DND-41 (cell line): ENCODE measurements around the gene ERC1.

ENCODE experiments used
- ATAC-seq: fragments of 200-7000 bp; cut with Tn5 transposase; 3 replicates; pipeline ENCODE4 v1.9.1; 2021; ENCODE audit warnings: low read depth; ENCODE audit not compliant: insufficient read depth
- DNase-seq: peaks from one replicate; pipeline ENCODE4 v3.0.0-alpha.2; 2020
- H2AFZ ChIP-seq: 2 replicates; pipeline ENCODE4 v1.6.0; 2012; ENCODE audit warnings: low read depth, low read length
- H3K27ac ChIP-seq: 2 replicates; pipeline ENCODE4 v1.5.1; 2012; ENCODE audit warnings: low read length, inconsistent platforms
- H3K27me3 ChIP-seq: fragments of 200-600 bp; sonication (generic); 2 replicates; pipeline ENCODE4 v1.6.0; 2012; ENCODE audit warnings: low read length, mild to moderate bottlenecking, inconsistent platforms; ENCODE audit not compliant: insufficient read depth, poor library complexity
- H3K36me3 ChIP-seq: 2 replicates; pipeline ENCODE4 v1.5.1; 2012; ENCODE audit warnings: low read length, inconsistent platforms; ENCODE audit not compliant: insufficient read depth
- H3K4me1 ChIP-seq: 2 replicates; pipeline ENCODE4 v1.5.1; 2012; ENCODE audit warnings: mild to moderate bottlenecking, low read length; ENCODE audit not compliant: insufficient read depth
- H3K4me2 ChIP-seq: 2 replicates; pipeline ENCODE4 v1.6.0; 2012; ENCODE audit warnings: mild to moderate bottlenecking, moderate library complexity, low read length, inconsistent platforms; ENCODE audit not compliant: insufficient read depth
- H3K4me3 ChIP-seq, 2 experiments: fragments of 200-600 bp in 1 of 2; shearing (Covaris generic) in 1 of 2; 2 replicates each; pipeline ENCODE4 v1.5.1; 2012 to 2016; ENCODE audit warnings: inconsistent platforms in 2 of 2, low read length in 2 of 2, mild to moderate bottlenecking in 2 of 2, low read depth in 1 of 2, moderate library complexity in 1 of 2
- H3K79me2 ChIP-seq: 2 replicates; pipeline ENCODE4 v1.6.0; 2012; ENCODE audit warnings: low read length, inconsistent platforms; ENCODE audit not compliant: insufficient read depth
- H3K9ac ChIP-seq: 2 replicates; pipeline ENCODE4 v1.6.0; 2012; ENCODE audit warnings: low read depth, mild to moderate bottlenecking, inconsistent platforms, low read length, moderate library complexity
- H3K9me3 ChIP-seq: 2 replicates; pipeline ENCODE4 v1.5.1; 2012; ENCODE audit warnings: low read length, moderate library complexity, mild to moderate bottlenecking, inconsistent platforms; ENCODE audit not compliant: insufficient read depth, severe bottlenecking
- H4K20me1 ChIP-seq: 2 replicates; pipeline ENCODE4 v1.6.0; 2012; ENCODE audit warnings: low read length; ENCODE audit not compliant: insufficient read depth
- CTCF ChIP-seq: IDR thresholded peaks from 2 replicates; pipeline ENCODE4 v1.5.1; 2012; ENCODE audit warnings: borderline replicate concordance, low read length, moderate library complexity, mild to moderate bottlenecking; ENCODE audit not compliant: poor library complexity, severe bottlenecking; ENCODE audit errors: extremely low read depth
- EZH2 ChIP-seq: IDR thresholded peaks from 3 replicates; pipeline ENCODE4 v1.6.1; 2012; ENCODE audit warnings: borderline replicate concordance, low read depth, mild to moderate bottlenecking, moderate library complexity, low read length, inconsistent platforms; ENCODE audit not compliant: severe bottlenecking

Gene ERC1

GRCh38 chr12:1532375-1533165 is 541.5 kb downstream of the ERC1 start:
- H3K9ac ChIP-seq: no peak overlapping the region
- H3K27ac ChIP-seq: no peak overlapping the region
- ATAC-seq (no peak), DNase-seq (no peak)
- no peak overlapping the region for H3K4me2 ChIP-seq
- peaks cover 18% of the 10 kb centered on the region for H3K4me1 ChIP-seq
- H3K79me2 ChIP-seq: no peaks in the 10 kb centered on the region
- no peaks in the 10 kb centered on the region for H3K36me3 ChIP-seq
- TF ChIP-seq CTCF (no peak), EZH2 (no peak)
- H2AFZ ChIP-seq: no peak overlapping the region
- H4K20me1 ChIP-seq: peaks cover 6% of the 10 kb centered on the region
- H3K27me3 ChIP-seq: peaks cover 55% of the 10 kb centered on the region
- H3K4me3 ChIP-seq: no peak overlapping the region
- no peaks in the 10 kb centered on the region for H3K9me3 ChIP-seq

GRCh38 chr12:1533205-1533601 is 542.2 kb downstream of the ERC1 start:
- Histone ChIP-seq H3K4me3 (no peak overlapping the region), H3K36me3 (no peaks in the 10 kb centered on the region), H3K4me2 (no peak overlapping the region), H3K27ac (no peak overlapping the region), H3K9ac (no peak overlapping the region), H3K79me2 (no peaks in the 10 kb centered on the region), H3K4me1 (peaks cover 18% of the 10 kb centered on the region), H3K27me3 (peaks cover 51% of the 10 kb centered on the region), H2AFZ (no peak overlapping the region), H3K9me3 (no peaks in the 10 kb centered on the region), H4K20me1 (peaks cover 6% of the 10 kb centered on the region)
- TF ChIP-seq CTCF (peak; percentile 7), EZH2 (no peak)
- DNase-seq: no peak
- peak; percentile 30; the same call in 2 of the 3 replicates for ATAC-seq

DNA sequence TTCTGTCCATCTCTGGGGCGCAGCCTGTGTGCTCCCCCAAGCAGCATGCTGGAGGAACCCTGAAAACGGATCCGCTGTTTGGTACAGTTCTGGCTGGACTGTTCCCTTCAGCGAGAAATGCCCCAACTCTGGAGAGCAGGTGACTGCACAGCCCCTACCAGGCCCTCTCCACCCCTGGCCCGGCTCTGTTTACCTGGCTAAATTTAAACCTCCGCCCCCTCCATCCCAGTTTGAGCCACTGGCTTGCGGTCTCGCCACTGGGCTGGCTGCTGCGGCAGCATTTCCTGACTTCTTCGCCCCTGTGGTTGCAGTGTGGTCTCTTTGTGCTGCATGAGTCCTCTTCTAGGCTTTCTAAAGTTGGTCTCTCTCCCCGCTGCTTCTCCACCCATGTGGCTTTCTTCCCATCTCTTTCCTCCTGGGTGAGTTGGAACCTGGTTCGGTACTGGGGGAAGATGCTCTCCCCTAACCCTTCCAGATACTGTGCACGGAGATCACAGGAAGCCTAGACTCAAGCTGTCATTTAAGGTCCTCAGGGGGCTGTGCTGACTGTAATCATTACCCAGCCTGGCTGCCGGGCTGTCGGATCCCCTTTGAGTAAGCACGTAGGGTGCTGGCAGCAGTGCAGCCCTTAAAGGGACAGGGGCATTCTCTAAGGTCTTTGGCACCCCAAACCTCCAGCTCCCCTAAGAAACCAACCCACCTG is 542.7 kb downstream of the ERC1 start:
- DNase-seq (peak; percentile 38), ATAC-seq (peak; percentile 78)
- Histone ChIP-seq H3K36me3 (no peaks in the 10 kb centered on the region), H3K79me2 (no peaks in the 10 kb centered on the region), H3K4me1 (peaks cover 18% of the 10 kb centered on the region), H4K20me1 (peaks cover 6% of the 10 kb centered on the region), H3K9ac (no peak overlapping the region), H3K4me3 (no peak overlapping the region), H3K27me3 (peaks cover 51% of the 10 kb centered on the region), H3K27ac (no peak overlapping the region), H3K9me3 (no peaks in the 10 kb centered on the region), H2AFZ (no peak overlapping the region), H3K4me2 (no peak overlapping the region)
- TF ChIP-seq EZH2 (no peak), CTCF (no peak)
